OCI-LY3 (cell line): ENCODE measurements around the gene AIF1L.
"Not testable (repeated sequence)": the region's sequence is repeated elsewhere in the genome, so short reads cannot be mapped to it uniquely, and the experiment has no call there.

Experiments used
- H2AFZ ChIP-seq: fragments of 200-600, 300-600 bp; shearing (Covaris generic); 2 replicates; pipeline ENCODE4 v1.6.0; 2014; ENCODE audit warnings: antibody characterized with exemption, low read depth, low read length
- H3K27ac ChIP-seq: fragments of 200-600, 300-600 bp; sonication (generic); 2 replicates; pipeline ENCODE4 v1.5.1; 2014; ENCODE audit warnings: mild to moderate bottlenecking, low read length, moderate library complexity, mixed read lengths
- H3K27me3 ChIP-seq: fragments of 200-600, 300-600 bp; sonication (generic); 2 replicates; pipeline ENCODE4 v1.6.1; 2014; ENCODE audit warnings: low read depth, low read length, mixed read lengths
- H3K36me3 ChIP-seq: fragments of 200-600, 300-600 bp; sonication (generic); replicated peaks from 2 replicates; pipeline ENCODE3; 2014; ENCODE audit warnings: low read depth, low read length, mixed read lengths
- H3K4me1 ChIP-seq: fragments of 300-600, 200-600 bp; sonication (generic); 2 replicates; pipeline ENCODE4 v1.6.1; 2014; ENCODE audit warnings: low read length, mixed read lengths
- H3K4me2 ChIP-seq: fragments of 200-600, 300-600 bp; sonication (generic); 2 replicates; pipeline ENCODE4 v1.6.1; 2014; ENCODE audit warnings: low read length, mixed read lengths
- H3K4me3 ChIP-seq: fragments of 300-600, 200-600 bp; sonication (generic); 2 replicates; pipeline ENCODE4 v1.5.1; 2014; ENCODE audit warnings: antibody characterized with exemption, mild to moderate bottlenecking, low read length, moderate library complexity
- H3K79me2 ChIP-seq: fragments of 300-600, 200-600 bp; shearing (Covaris generic); 2 replicates; pipeline ENCODE4 v1.6.1; 2014; ENCODE audit warnings: mild to moderate bottlenecking, low read length, mixed read lengths
- H3K9ac ChIP-seq: fragments of 300-600, 200-600 bp; shearing (Covaris generic); 2 replicates; pipeline ENCODE4 v1.6.0; 2014; ENCODE audit warnings: mild to moderate bottlenecking, low read length, moderate library complexity
- H3K9me3 ChIP-seq: fragments of 200-600, 300-600 bp; shearing (Covaris generic); 2 replicates; pipeline ENCODE4 v1.6.1; 2014; ENCODE audit warnings: low read length, mixed read lengths; ENCODE audit not compliant: insufficient read depth
- H4K20me1 ChIP-seq: fragments of 200-600, 300-600 bp; sonication (generic); 2 replicates; pipeline ENCODE4 v1.6.1; 2016; ENCODE audit warnings: low read length, mixed read lengths; ENCODE audit not compliant: insufficient read depth
- EZH2phosphoT487 ChIP-seq: fragments of 200-600 bp; shearing (Covaris generic); IDR thresholded peaks from 2 replicates; pipeline ENCODE4 v1.6.1; 2018; ENCODE audit warnings: antibody characterized with exemption, mixed run types, low read depth
- TF ChIP-seq, protein P1 (sequence below): fragments of 200-600, 300-600 bp; sonication (generic); IDR thresholded peaks from 2 replicates; pipeline ENCODE4 v1.5.1; 2014; ENCODE audit warnings: antibody characterized with exemption, low read length, low read depth

The AIF1L gene

DNA sequence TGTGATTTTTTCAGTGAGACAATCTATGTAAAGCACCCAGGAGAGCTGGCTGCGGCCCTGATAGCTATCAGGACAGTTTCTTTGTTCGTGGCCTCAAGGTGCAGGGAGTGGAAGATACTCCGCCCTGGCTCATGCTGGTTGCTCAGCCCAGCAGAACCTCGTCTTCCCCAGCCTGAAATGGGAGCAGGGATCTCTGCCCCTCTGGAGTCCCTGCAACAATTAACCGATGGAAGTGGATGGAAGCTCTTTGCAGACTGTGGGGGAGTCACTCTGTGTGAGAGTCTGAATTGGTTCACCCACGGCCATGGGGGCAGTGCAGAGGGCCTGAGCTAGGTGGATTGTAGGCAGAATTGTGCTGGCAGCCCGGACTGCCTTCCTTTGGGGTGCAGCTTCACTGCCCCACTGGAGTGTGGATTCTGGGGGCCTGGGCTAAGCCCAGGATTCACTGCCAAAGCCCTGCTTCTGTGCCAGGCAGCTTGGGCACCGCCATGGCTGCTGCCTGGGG is 2.8 kb downstream of the AIF1L start:
- Histone ChIP-seq H3K27me3 (peaks cover 12% of the 10 kb centered on the region; the same call in 1 of the 2 replicates), H3K4me1 (0 out of 2 replicates have a peak, but pooled peaks cover 3% of the 10 kb centered on the region), H3K9me3 (no peaks in the 10 kb centered on the region), H3K9ac (no peak overlapping the region), H4K20me1 (no peaks in the 10 kb centered on the region), H3K79me2 (no peaks in the 10 kb centered on the region), H2AFZ (no peak overlapping the region), H3K4me2 (no peak overlapping the region), H3K36me3 (no peaks in the 10 kb centered on the region), H3K27ac (no peak overlapping the region), H3K4me3 (no peak overlapping the region)
- TF ChIP-seq, protein P1, sequence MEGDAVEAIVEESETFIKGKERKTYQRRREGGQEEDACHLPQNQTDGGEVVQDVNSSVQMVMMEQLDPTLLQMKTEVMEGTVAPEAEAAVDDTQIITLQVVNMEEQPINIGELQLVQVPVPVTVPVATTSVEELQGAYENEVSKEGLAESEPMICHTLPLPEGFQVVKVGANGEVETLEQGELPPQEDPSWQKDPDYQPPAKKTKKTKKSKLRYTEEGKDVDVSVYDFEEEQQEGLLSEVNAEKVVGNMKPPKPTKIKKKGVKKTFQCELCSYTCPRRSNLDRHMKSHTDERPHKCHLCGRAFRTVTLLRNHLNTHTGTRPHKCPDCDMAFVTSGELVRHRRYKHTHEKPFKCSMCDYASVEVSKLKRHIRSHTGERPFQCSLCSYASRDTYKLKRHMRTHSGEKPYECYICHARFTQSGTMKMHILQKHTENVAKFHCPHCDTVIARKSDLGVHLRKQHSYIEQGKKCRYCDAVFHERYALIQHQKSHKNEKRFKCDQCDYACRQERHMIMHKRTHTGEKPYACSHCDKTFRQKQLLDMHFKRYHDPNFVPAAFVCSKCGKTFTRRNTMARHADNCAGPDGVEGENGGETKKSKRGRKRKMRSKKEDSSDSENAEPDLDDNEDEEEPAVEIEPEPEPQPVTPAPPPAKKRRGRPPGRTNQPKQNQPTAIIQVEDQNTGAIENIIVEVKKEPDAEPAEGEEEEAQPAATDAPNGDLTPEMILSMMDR = no peak
- TF ChIP-seq EZH2phosphoT487 = no peak

DNA sequence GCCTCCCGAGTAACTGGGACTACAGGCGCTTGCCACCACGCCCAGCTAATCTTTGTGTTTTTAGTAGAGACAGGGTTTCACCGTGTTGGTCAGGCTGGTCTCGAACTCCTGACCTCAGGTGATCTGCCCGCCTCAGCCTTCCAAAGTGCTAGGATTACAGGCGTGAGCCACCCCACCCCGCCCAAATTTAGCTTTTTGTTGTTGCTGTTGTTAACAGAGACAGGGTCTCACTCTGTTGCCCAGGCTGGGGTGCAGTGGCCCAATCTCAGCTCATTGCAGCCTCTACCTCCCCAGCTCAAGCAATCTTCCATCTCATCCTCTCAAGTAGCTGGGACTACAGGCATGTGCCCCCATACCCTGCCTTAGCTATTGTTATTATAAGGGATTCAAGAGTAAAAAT is 3.5 kb downstream of the AIF1L start:
- H2AFZ ChIP-seq, H3K27ac ChIP-seq, H3K9me3 ChIP-seq, H3K36me3 ChIP-seq, H3K79me2 ChIP-seq, H3K4me1 ChIP-seq, H4K20me1 ChIP-seq, H3K9ac ChIP-seq, H3K4me3 ChIP-seq: not testable (repeated sequence)
- peaks cover 12% of the 10 kb centered on the region; the same call in 1 of the 2 replicates for H3K27me3 ChIP-seq
- peak overlapping the region; percentile 4; the same call in 1 of the 2 replicates for H3K4me2 ChIP-seq

DNA sequence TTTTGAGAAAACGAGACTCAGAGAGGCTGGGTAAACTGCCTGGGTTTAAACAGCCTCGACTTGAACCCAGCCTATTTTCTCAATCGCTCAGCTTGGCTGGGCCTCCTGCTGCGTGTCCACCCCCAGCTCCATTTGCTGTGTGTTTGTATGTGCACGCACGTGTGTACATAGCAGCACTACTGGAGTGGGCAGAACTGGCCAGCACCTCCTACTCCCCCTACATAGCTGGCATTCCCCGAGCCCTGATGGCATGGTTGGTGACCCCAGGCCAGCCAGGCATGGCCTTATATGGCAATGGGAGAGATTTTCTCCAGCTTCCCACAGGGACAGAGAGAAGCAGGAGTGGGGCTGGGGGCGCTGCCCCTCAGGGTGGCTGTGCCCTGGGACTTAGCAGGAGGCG is 4.1 kb downstream of the AIF1L start:
- Histone ChIP-seq H3K4me2 (peak overlapping the region; percentile 4; the same call in 1 of the 2 replicates), H3K4me3 (no peak overlapping the region), H3K9me3 (no peaks in the 10 kb centered on the region), H3K4me1 (0 out of 2 replicates have a peak, but pooled peaks cover 3% of the 10 kb centered on the region), H3K9ac (no peak overlapping the region), H2AFZ (no peak overlapping the region), H4K20me1 (no peaks in the 10 kb centered on the region), H3K27me3 (peaks cover 12% of the 10 kb centered on the region; the same call in 1 of the 2 replicates), H3K36me3 (no peaks in the 10 kb centered on the region), H3K27ac (no peak overlapping the region), H3K79me2 (no peaks in the 10 kb centered on the region)
- no peak for TF ChIP-seq EZH2phosphoT487
- TF ChIP-seq, protein P1 = no peak

DNA sequence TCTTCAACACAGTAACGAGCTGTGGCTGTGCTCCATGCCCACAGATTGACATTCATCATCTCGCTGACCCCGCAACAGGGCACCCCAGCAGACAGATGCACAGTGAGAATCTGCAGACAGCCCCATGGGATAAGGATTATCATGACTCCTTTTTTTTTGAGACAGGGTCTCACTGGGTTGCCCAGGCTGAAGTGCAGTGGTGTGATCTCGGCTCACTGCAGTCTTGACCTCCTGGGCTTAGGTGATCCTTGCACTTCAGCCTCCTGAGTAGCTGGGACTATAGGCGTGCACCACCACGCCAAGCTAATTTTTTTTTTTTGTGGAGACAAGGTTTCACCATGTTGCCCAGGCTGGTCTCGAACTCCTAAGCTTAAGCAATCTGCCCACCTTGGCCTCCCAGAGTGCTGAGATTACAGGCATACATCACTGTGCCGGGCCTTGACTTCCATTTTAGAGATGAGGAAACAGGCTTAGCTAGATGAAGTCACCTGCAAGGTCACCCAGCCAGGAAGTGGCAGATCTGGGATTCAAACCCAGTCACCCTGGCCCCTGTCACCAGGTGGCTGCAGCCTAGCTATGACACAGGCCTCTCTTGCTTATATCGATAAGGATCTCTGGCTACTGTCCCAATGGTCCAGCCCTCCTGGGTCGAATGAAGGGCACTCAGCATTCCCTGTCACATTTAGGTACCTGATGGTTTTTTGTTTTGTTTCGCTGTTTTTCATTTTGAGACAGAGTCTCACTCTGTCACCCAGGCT is 5.1 kb downstream of the AIF1L start:
- Histone ChIP-seq H3K9me3 (no peaks in the 10 kb centered on the region), H3K36me3 (no peaks in the 10 kb centered on the region), H3K27ac (no peak overlapping the region), H4K20me1 (no peaks in the 10 kb centered on the region), H3K27me3 (0 out of 2 replicates have a peak, but pooled peaks cover 6% of the 10 kb centered on the region), H3K4me1 (0 out of 2 replicates have a peak, but pooled peaks cover 3% of the 10 kb centered on the region), H2AFZ (no peak overlapping the region), H3K9ac (no peak overlapping the region), H3K4me2 (no peak overlapping the region), H3K79me2 (no peaks in the 10 kb centered on the region), H3K4me3 (no peak overlapping the region)
- no peak for TF ChIP-seq EZH2phosphoT487
- TF ChIP-seq, protein P1 = no peak
